NCI-H1105 treated with DMSO at 0.1 percent for 48 hours (cell line): ENCODE data around the gene KDM3B.
"Not testable (repeated sequence)": the region's sequence is repeated elsewhere in the genome, so short reads cannot be mapped to it uniquely, and the experiment has no call there.

Experiments used
- DNase-seq: peaks from one replicate; lab custom pipeline; 2025; lab: John Stamatoyannopoulos, UW

KDM3B gene

DNA sequence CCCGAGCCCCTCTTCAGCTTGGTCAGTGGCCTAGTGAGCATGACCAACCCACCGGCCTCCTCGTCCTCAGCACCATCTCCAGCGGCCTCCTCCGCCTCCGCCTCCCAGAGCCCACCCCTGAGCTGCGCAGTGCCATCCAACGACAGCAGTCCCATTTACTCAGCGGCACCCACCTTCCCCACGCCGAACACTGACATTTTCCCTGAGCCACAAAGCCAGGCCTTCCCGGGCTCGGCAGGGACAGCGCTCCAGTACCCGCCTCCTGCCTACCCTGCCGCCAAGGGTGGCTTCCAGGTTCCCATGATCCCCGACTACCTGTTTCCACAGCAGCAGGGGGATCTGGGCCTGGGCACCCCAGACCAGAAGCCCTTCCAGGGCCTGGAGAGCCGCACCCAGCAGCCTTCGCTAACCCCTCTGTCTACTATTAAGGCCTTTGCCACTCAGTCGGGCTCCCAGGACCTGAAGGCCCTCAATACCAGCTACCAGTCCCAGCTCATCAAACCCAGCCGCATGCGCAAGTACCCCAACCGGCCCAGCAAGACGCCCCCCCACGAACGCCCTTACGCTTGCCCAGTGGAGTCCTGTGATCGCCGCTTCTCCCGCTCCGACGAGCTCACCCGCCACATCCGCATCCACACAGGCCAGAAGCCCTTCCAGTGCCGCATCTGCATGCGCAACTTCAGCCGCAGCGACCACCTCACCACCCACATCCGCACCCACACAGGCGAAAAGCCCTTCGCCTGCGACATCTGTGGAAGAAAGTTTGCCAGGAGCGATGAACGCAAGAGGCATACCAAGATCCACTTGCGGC is 114.6 kb downstream of the KDM3B start:
- DNase-seq = no peak

DNA sequence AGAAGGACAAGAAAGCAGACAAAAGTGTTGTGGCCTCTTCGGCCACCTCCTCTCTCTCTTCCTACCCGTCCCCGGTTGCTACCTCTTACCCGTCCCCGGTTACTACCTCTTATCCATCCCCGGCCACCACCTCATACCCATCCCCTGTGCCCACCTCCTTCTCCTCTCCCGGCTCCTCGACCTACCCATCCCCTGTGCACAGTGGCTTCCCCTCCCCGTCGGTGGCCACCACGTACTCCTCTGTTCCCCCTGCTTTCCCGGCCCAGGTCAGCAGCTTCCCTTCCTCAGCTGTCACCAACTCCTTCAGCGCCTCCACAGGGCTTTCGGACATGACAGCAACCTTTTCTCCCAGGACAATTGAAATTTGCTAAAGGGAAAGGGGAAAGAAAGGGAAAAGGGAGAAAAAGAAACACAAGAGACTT is 115.2 kb downstream of the KDM3B start:
- DNase-seq = no peak

DNA sequence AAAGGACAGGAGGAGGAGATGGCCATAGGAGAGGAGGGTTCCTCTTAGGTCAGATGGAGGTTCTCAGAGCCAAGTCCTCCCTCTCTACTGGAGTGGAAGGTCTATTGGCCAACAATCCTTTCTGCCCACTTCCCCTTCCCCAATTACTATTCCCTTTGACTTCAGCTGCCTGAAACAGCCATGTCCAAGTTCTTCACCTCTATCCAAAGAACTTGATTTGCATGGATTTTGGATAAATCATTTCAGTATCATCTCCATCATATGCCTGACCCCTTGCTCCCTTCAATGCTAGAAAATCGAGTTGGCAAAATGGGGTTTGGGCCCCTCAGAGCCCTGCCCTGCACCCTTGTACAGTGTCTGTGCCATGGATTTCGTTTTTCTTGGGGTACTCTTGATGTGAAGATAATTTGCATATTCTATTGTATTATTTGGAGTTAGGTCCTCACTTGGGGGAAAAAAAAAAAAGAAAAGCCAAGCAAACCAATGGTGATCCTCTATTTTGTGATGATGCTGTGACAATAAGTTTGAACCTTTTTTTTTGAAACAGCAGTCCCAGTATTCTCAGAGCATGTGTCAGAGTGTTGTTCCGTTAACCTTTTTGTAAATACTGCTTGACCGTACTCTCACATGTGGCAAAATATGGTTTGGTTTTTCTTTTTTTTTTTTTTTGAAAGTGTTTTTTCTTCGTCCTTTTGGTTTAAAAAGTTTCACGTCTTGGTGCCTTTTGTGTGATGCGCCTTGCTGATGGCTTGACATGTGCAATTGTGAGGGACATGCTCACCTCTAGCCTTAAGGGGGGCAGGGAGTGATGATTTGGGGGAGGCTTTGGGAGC is 115.9 kb downstream of the KDM3B start:
- DNase-seq = no peak

DNA sequence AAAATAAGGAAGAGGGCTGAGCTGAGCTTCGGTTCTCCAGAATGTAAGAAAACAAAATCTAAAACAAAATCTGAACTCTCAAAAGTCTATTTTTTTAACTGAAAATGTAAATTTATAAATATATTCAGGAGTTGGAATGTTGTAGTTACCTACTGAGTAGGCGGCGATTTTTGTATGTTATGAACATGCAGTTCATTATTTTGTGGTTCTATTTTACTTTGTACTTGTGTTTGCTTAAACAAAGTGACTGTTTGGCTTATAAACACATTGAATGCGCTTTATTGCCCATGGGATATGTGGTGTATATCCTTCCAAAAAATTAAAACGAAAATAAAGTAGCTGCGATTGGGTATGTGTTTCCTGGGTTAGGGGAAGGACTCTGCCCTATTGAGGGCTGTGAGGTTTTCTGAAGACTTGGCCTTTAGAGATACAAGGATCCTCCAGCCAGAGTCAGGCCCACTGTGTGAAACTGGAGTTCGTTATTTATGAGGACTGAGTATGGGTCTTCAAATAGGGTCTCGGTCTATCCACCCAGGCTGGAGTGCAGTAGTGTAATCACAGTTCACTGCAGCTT is 116.6 kb downstream of the KDM3B start:
- DNase-seq = no peak

DNA sequence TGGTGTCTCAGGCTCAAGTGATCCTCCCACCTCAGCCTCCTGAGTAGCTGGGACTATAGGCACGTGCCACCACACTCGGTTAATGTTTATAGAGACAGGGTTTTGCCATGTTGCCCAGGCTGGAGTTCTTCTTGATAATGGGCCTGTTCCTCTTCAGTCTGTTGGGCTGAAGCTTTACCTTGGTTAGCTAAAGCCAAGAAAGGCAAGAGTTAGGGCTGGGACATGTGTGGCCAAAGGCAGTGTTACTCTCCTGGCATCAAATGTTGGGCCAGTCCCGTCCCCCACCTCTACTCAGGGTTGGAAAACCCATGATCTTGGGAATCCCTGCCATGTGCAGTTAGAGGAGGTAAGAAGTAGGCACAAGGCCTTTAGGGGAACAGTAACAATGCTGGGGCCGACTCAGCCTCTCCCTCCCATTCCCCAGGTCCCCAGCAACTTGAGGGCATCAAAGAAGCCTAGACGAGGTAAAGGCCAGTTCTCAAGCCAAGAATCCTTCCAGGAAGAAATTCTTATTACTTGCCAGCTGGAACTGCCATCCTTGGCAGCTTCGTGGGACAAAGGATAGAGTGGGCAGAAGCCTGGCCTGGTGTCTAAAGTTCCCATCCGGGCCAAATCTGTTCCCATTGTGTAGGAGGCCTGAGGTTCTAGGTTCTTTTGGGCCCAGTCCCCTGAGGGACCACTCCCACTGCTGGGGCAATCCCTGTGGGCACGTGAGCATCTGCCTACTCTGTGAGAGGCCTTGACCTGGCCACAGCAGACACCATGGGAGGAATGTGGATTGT is 117.2 kb downstream of the KDM3B start:
- DNase-seq = no peak

DNA sequence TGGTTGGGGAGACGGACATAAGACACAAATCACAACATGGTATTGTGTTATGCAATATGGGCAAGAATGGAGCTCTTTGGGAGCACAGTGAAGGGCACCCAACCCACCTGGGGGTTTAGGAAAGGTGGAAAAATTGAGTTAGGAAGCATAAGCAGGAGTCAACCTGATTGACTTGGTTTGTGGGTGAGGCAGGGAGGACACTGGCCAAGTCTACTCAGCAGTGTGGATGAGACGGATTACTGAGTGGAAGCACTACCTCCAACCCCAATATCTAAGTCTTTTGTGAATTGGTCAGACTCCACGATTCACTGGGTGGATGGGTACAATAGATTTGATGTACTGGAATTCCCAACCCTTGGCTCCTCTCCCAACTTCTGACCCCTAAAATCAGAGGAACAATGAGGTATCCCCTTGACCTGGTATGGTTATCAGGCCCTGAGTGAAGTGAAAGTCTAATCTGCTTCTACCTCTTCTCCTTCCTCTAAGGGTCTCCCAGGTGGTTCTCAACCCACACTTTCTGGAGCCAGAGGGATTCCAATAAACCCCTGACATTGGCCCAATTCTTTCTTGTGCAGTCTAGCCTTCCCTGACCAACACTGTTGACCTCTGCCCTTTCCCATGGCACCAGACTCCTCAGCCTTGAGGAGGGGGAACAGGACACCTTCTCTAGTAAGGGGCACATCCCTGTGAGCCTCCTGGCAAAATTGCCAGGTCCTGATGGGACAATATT is 118.0 kb downstream of the KDM3B start:
- no peak for DNase-seq

DNA sequence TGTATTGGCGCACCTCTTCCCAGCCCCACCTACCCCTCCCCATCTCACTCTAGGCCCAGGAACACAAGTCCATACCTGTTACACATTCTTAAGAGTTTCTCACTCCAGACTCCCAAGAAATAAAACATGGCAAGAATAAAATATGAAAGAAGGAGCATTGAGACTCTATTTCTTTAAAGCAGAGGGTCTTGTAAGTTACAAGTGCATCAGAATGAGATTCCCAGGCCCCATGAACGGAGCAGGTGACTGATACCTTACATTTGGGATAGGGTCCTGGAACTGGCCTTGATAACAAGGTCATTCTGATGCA is 118.5 kb downstream of the KDM3B start:
- DNase-seq = no peak

DNA sequence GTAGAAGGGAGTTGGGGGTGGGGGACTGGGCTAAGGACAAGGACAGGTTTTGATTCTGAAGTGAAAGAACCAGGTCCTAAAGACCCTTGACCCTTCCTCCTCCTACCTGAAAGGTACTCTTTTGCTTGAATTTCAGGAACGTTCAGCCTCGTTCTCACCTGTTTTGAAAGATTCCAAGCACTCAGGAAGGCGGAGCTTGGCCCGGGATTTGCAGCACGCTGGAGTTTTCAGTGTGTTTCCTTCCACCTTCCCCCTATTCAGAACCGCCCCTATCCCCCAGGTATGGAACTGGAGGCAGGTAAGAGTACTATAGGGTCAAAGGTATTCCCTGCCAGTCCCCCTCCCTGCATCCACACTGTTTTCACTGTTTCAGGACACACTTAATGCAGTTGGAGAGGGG is 119.9 kb downstream of the KDM3B start:
- DNase-seq = no peak

DNA sequence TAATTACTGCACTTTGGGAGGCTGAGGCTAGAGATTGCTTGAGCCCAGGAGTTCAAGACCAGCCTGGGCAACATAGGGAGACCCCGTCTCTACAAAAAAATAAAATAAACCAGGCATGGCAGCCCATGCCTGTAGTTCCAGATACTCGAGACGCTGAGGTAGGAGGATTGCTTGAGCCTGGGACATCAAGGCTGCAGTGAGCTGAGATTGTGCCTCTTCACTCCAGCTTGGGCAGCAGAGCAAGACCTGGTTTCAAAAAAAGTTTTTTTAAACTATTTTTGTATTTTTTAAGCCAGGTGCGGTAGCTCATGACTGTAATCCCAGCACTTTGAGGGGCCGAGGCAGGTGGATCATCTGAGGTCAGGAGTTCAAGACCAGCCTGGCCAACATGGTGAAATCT is 120.7 kb downstream of the KDM3B start:
- not testable (repeated sequence) for DNase-seq

DNA sequence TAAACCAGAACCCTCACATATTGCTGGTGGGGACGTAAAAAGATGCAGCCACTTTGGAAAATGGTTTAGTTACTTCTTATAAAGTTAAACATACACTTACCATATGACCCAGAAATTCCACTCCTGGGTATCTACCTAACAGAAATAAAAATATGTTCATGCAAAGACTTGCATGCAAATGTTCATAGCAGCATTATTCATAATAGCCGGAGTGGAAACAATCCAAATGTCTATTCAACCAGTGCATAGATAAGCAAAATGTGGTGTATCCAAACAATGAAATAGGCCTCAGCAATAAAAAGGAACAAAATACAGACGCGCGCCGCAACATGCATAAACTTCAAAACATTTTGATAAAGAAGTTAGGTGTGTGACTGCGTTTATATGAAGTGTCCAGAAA is 124.4 kb downstream of the KDM3B start:
- no peak for DNase-seq

DNA sequence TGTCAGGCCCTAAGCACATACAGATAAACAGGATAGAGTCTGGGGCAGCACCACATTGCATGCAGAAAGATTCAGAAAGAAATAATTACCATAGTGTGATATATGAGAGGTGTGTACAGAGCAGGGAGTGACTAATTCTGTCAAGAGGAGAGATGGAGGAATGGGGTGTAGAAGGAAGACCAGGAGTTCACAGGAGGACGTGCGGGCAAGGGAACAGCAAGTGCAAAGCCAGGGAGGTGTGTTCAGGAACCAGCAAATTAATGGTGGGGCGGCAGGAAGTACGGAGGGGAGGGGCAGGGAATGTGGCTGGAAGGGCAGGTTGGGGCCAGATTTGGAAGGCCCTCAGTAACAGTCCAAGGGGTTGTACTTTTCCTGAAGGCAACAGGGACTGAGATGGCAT is 130.2 kb downstream of the KDM3B start:
- DNase-seq = no peak
